LNCaP clone FGC (cell line): ENCODE measurements around the gene NEURL2.

Experiments used
- DNase-seq: peaks from one replicate; pipeline ENCODE4 v3.0.0-alpha.2; 2011; ENCODE audit warnings: low read depth
- H3K4me3 ChIP-seq: 2 replicates; pipeline ENCODE4 v1.5.1; 2011; ENCODE audit warnings: mild to moderate bottlenecking, low read depth, low read length, control low read depth
- TF ChIP-seq, protein P1 (sequence below): IDR thresholded peaks from 2 replicates; pipeline ENCODE4 v1.5.1; 2012; ENCODE audit warnings: mild to moderate bottlenecking; ENCODE audit not compliant: control insufficient read depth, insufficient read depth; ENCODE audit errors: extremely low read depth

Gene NEURL2

GRCh38 chr20:45867819-45868176, 23.2 kb downstream of the NEURL2 start:
- TF ChIP-seq, protein P1, sequence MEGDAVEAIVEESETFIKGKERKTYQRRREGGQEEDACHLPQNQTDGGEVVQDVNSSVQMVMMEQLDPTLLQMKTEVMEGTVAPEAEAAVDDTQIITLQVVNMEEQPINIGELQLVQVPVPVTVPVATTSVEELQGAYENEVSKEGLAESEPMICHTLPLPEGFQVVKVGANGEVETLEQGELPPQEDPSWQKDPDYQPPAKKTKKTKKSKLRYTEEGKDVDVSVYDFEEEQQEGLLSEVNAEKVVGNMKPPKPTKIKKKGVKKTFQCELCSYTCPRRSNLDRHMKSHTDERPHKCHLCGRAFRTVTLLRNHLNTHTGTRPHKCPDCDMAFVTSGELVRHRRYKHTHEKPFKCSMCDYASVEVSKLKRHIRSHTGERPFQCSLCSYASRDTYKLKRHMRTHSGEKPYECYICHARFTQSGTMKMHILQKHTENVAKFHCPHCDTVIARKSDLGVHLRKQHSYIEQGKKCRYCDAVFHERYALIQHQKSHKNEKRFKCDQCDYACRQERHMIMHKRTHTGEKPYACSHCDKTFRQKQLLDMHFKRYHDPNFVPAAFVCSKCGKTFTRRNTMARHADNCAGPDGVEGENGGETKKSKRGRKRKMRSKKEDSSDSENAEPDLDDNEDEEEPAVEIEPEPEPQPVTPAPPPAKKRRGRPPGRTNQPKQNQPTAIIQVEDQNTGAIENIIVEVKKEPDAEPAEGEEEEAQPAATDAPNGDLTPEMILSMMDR: no peak
- no peak for DNase-seq
- H3K4me3 ChIP-seq: no peak overlapping the region

- DNase-seq: no peak
- TF ChIP-seq, protein P1: no peak
These were observed 23.7 kb downstream of the NEURL2 start for GRCh38 chr20:45867136-45867818.

GRCh38 chr20:45866454-45866853, 24.6 kb downstream of the NEURL2 start:
- DNase-seq: no peak
- no peak overlapping the region for H3K4me3 ChIP-seq
- TF ChIP-seq, protein P1: no peak

More at GRCh38 chr20:45867136-45867818, 23.7 kb downstream of the NEURL2 start:
- H3K4me3 ChIP-seq: no peak overlapping the region

GRCh38 chr20:45863543-45864470, 27.2 kb downstream of the NEURL2 start:
- DNase-seq: no peak
- H3K4me3 ChIP-seq: no peak overlapping the region
- TF ChIP-seq, protein P1: no peak

GRCh38 chr20:45861221-45862075, 29.6 kb downstream of the NEURL2 start:
- TF ChIP-seq, protein P1: no peak
- H3K4me3 ChIP-seq: no peak overlapping the region
- DNase-seq: no peak

- H3K4me3 ChIP-seq: no peak overlapping the region
- DNase-seq: no peak
- TF ChIP-seq, protein P1: no peak
These were observed 30.3 kb downstream of the NEURL2 start for GRCh38 chr20:45860560-45861220.
